ENCODE data around the gene NPHS1.

The NPHS1 gene

DNA sequence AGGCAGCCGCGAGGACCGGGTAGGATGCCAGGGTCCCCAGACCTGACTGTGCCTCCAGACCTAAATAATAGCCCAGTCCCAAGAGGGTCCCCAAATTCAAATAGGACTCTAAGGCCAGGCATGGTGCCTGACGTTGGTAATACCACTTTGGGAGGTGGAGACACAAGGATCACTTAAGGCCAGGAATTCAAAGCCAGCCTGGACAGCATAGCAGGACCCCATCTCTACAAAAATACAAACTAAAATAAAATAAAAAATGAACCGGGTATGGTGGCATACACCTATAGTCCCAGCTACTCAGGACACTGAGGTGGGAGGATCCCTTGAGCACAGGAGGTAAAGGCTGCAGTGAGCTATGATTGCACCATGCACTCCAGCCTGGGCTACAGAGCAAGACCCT lies 10.7 kb upstream of the NPHS1 start:
- H3K27ac ChIP-seq = no peak overlapping the region
- TF ChIP-seq, protein P1, sequence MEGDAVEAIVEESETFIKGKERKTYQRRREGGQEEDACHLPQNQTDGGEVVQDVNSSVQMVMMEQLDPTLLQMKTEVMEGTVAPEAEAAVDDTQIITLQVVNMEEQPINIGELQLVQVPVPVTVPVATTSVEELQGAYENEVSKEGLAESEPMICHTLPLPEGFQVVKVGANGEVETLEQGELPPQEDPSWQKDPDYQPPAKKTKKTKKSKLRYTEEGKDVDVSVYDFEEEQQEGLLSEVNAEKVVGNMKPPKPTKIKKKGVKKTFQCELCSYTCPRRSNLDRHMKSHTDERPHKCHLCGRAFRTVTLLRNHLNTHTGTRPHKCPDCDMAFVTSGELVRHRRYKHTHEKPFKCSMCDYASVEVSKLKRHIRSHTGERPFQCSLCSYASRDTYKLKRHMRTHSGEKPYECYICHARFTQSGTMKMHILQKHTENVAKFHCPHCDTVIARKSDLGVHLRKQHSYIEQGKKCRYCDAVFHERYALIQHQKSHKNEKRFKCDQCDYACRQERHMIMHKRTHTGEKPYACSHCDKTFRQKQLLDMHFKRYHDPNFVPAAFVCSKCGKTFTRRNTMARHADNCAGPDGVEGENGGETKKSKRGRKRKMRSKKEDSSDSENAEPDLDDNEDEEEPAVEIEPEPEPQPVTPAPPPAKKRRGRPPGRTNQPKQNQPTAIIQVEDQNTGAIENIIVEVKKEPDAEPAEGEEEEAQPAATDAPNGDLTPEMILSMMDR (IDR thresholded peaks at IDR 0.05) = no peak
- no peak overlapping the region for H3K4me3 ChIP-seq
- no peak for DNase-seq (ENCODE audit: low spot score)

DNA sequence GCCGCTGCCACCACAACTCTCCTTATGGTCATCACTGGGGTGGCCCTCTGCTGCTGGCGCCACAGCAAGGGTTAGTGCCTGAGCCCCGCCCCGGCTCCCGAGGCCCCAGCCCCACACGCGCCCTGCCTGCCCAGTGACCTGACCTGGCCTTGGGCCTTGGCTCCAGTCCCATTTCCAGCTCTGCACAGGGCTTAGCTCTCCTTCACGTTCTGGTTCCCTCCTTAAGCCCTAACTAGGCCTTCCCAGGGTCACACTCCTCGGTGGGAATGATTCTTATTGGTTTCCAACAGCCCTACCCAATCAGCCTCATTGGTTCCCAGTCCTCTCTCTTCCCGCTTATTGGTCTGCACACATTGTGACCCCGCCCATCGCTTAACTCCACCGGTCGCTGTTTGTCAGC lies 10.2 kb upstream of the NPHS1 start:
- TF ChIP-seq, protein P1 (IDR thresholded peaks at IDR 0.05) = no peak
- DNase-seq (ENCODE audit: low spot score) = no peak
- no peak overlapping the region for H3K4me3 ChIP-seq
- H3K27ac ChIP-seq = no peak overlapping the region

DNA sequence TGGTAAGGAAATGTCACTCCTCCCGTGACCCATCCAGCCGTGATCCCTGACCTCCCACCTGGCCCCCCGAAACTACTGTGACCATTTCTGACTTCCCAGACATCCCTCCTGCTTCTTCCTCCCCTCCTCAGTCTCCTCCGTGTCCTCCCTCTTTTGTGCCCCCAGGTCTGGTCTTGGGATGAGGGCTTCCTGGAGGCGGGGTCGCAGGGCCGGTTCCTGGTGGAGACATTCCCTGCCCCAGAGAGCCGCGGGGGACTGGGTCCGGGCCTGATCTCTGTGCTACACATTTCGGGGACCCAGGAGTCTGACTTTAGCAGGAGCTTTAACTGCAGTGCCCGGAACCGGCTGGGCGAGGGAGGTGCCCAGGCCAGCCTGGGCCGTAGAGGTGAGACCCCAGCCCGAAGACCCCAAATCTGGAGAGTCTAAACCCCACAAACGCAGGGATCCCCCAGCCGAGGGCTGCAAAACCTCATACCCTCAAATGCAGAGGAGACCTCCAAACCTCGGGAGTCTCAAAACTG lies 9.4 kb upstream of the NPHS1 start:
- H3K4me3 ChIP-seq = no peak overlapping the region
- TF ChIP-seq, protein P1 (IDR thresholded peaks at IDR 0.05) = no peak
- DNase-seq (ENCODE audit: low spot score) = no peak
- H3K27ac ChIP-seq = no peak overlapping the region

DNA sequence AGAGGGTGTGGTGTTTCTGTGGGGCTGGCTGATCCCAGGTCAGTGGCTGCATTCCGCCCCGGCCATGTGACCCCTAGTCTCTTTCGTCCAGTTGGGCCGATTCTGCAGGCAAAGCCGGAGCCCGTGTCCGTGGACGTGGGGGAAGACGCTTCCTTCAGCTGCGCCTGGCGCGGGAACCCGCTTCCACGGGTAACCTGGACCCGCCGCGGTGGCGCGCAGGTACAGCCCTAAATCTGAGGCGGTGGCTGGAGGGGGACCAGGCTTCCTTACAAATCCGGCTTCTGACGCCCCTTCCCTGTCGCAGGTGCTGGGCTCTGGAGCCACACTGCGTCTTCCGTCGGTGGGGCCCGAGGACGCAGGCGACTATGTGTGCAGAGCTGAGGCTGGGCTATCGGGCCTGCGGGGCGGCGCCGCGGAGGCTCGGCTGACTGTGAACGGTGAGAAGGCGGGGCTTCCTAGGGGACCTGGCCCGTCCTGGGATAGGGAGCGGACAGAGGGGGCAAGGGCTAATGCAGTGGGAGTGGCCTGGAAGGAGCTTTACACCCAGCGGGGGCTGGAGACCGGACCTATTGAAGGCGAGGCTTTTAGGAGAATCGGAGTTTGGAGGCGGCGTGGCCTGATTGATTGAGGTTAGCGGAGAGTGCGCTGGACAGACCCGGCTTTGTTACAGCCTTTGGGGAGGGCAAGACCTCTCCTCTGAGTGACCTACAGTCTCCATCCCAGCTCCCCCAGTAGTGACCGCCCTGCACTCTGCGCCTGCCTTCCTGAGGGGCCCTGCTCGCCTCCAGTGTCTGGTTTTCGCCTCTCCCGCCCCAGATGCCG lies 8.7 kb upstream of the NPHS1 start:
- TF ChIP-seq, protein P1 (IDR thresholded peaks at IDR 0.05) = no peak
- no peak overlapping the region for H3K27ac ChIP-seq
- H3K4me3 ChIP-seq = no peak overlapping the region
- DNase-seq (ENCODE audit: low spot score) = no peak

DNA sequence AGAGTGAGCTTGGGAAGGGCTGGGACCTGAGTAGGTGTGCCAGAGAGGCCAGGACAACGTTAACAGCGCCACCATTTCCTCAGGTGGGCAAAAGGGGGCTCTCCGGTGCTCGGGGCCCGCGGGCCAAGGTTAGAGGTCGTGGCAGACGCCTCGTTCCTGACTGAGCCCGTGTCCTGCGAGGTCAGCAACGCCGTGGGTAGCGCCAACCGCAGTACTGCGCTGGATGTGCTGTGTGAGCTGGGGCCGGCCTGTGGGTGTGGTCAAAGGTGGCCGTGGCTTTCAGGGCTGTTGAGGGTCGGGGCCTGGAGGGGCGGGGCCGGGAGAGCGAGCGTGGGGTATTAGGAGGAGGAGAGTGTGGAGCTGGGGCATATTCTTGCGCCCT lies 8.1 kb upstream of the NPHS1 start:
- DNase-seq (ENCODE audit: low spot score) = no peak
- Histone ChIP-seq H3K4me3 (no peak overlapping the region), H3K27ac (no peak overlapping the region)
- TF ChIP-seq, protein P1 (IDR thresholded peaks at IDR 0.05) = no peak

DNA sequence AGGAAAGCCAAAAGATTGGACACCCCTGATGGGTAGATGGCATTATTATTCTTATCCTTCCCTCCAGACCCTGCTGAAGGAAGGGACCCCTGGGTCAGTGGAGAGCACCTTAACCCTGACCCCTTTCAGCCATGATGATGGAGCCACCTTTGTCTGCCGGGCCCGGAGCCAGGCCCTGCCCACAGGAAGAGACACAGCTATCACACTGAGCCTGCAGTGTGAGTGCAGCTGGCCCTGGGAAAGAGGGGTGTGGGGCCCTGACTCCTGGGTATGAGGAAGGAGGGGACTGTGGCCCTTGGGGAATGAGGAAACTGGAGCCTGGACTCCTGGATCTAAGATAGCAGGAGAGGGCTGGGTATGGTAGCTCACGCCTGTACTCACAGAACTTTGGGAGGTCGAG lies 7.1 kb upstream of the NPHS1 start:
- TF ChIP-seq, protein P1 (IDR thresholded peaks at IDR 0.05) = no peak
- no peak overlapping the region for H3K27ac ChIP-seq
- H3K4me3 ChIP-seq = no peak overlapping the region
- DNase-seq (ENCODE audit: low spot score) = no peak

DNA sequence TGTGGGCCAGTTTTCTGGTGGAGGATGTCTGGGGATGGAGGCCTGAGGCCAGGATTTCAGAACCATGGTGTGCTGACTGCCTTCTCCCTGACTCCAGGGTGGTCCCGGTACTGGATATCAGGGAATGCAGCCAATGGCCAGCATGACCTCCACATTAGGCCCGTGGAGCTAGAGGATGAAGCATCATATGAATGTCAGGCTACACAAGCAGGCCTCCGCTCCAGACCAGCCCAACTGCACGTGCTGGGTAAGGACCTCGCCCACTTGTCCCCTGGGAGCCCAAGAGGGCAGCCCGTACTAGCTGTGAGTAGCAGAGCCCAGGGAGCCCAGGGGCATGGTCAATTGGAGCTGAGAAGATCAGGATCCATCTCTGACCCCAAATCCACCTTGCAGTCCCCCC lies 6.0 kb upstream of the NPHS1 start:
- no peak for DNase-seq (ENCODE audit: low spot score)
- H3K27ac ChIP-seq = no peak overlapping the region
- TF ChIP-seq, protein P1 (IDR thresholded peaks at IDR 0.05) = no peak
- H3K4me3 ChIP-seq = no peak overlapping the region
